IPS-NIHi7 (cell line): ENCODE measurements around the gene PNPLA7.
"Not testable (repeated sequence)": the region's sequence is repeated elsewhere in the genome, so short reads cannot be mapped to it uniquely, and the experiment has no call there.

Source experiments
- DNase-seq: peaks from one replicate; pipeline ENCODE4 v3.0.0; 2012; ENCODE audit warnings: mixed read lengths; ENCODE audit errors: extremely low spot score

PNPLA7 gene

GRCh38 chr9:137515338-137515724 lies 34.9 kb downstream of the PNPLA7 start:
- DNase-seq, result no peak

DNA sequence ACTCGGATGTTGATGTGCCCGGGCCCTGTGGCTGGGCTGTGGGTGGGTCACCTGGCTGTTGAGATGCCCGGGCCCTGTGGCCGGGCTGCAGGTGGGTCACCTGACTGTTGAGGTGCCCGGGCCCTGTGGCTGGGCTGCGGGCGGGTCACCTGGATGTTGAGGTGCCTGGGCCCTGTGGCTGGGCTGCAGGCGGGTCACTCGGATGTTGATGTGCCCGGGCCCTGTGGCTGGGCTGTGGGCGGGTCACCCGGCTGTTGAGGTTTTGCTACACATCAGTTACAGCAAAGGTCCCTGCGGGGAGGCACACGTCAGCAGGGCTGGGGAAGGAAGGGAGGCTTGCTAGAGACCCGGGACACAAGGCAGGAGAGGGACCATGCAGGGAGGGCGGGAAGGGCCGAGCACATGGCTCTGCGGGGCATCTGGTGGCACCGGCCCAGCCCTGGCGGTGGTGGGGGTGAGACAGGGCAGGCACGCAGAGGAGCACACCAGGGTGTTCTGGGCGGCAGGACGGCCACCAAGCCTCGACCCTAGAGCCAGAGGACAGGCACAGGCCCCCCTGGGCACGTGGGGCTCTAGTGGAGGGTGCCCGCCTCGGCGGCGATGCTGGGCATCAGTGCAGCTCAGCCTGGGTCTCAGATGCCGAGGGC lies 35.4 kb downstream of the PNPLA7 start:
- no peak for DNase-seq

DNA sequence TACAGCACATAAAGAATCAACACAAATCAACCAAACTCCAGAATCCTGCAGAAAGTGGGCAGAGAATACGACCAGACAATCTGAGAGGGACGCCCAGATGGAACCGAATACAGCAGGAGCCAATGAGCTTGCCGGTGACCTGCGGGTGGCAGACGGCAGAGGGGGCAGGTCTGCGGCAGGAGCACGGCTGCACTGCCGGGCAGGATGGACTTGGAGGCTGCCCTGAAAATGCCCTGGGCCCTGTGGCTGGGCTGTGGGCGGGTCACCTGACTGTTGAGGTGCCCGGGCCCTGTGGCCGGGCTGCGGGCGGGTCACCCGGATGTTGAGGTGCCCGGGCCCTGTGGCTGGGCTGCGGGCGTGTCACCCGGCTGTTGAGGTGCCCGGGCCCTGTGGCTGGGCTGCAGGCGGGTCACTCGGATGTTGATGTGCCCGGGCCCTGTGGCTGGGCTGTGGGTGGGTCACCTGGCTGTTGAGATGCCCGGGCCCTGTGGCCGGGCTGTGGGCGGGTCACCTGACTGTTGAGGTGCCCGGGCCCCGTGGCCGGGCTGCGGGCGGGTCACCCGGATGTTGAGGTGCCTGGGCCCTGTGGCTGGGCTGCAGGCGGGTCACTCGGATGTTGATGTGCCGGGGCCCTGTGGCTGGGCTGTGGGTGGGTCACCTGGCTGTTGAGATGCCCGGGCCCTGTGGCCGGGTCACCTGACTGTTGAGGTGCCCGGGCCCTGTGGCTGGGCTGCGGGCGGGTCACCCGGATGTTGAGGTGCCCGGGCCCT lies 36.2 kb downstream of the PNPLA7 start:
- not testable (repeated sequence) for DNase-seq

DNA sequence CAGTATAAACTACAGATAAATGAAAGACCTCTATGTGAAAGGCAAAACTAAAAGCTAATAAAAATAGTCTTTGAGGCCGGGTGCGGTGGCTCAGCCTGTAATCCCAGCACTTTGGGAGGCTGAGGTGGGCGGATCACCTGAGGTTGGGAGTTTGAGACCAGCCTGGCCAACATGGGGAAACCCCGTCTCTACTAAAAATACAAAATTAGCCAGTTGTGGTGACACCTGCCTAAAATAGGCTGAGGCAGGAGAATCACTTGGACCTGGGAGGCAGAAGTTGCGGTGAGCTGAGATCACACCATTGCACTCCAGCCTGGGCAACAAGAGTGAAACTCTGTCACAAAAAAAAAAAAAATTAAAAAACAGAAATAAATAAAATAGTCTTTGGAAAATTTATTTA lies 37.1 kb downstream of the PNPLA7 start:
- not testable (repeated sequence) for DNase-seq

DNA sequence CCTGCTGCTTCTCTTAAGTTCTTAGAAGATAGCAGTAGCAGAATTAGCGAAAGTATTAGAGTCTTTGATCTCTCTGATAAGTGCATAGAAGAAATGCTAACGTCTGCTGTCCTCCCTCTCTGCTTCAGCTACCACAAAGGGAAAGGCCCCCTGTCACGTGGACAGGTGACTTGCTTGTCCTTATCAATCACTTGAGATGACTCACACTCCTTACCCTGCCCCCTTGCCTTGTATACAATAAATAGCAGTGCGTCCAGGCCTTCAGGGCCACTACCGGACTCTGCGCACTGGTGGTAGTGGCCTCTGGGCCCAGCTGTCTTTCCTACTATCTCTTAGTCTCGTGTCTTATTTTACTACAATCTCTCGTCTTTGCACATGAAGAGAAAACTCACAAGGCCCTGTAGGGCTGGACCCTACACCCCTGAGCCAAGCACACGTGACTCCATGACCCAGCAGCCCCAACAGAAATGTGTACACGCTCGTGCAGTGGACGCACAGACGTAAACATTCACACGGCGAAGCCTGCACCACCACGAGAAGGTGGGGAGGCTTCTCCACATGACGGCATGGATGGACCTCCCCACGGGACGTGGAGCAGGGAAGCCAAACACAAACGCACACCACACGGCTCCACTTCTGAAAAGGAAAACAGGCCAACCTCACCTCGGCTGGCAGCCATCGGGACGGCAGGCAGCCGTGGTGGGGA lies 38.3 kb downstream of the PNPLA7 start:
- DNase-seq, result no peak

DNA sequence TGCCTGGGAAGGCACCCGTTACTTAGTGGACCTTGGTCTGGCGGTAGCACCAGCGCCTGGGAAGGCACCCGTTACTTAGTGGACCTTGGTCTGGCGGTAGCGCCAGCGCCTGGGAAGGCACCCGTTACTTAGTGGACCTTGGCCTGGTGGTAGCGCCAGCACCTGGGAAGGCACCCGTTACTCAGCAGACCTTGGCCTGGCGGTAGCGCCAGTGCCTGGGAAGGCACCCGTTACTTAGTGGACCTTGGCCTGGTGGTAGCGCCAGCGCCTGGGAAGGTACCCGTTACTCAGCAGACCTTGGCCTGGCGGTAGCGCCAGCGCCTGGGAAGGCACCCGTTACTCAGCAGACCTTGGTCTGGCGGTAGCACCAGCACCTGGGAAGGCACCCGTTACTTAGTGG lies 39.1 kb downstream of the PNPLA7 start:
- not testable (repeated sequence) for DNase-seq

- DNase-seq, result no peak
These were observed 41.0 kb downstream of the PNPLA7 start for GRCh38 chr9:137509198-137509597.

DNA sequence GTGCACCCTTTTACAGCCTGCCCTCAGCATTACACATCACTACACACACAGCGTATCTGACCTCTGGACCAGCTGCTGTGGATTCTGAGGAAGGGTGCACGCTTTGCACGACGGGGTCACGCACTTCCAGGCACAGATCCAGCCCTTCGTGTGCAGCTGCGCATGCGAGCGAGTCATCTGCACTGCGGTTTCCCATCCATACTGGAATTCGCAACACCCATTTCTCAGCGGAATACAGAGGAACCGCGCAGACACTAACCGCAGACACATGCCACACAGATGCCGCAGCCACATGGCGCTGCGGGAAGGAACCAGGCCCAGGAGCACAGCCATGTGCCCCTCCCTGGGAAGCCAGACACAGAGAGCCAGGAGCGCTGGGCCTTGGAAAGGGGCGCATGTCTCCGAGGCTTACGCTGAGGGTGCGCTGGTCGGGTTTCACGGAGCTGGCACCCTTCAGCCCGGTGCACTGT lies 43.5 kb downstream of the PNPLA7 start:
- no peak for DNase-seq

DNA sequence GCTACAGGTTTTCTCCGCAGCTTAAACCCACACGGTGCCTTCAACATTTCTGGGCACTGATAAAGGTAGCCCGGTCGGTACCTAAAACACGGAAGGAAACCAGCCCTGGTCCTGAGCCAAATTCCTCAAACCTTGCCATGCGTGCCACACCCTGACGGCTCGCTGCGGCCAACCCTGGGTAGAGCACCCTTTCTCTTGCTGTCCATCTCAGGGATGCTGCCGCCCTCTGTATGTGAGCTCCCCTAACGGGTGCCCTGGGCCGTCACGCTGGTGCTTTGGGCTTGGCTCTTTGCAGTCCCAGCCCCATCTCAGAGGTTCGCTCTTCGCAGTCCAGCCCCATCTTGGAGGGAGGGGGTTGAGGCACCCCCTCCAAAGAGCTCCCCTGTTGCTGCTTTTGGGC lies 43.9 kb downstream of the PNPLA7 start:
- no peak for DNase-seq

GRCh38 chr9:137505421-137506140 lies 44.6 kb downstream of the PNPLA7 start:
- DNase-seq, result no peak

DNA sequence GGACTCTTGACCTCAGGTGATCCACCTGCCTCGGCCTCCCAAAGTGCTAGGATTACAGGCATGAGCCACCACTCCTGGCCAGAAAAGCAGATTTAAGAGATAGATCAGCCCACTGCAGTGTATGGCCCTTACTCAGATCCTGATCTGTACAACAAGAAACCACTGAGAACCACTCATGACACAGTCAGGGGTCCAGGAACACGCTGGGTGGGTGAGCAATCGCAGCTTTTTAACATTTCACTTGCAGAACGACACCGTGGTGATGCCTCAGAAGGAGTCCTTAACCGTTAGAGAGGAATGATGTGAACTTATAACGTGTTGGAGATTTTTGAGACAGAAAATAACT lies 45.8 kb downstream of the PNPLA7 start:
- no peak for DNase-seq

DNA sequence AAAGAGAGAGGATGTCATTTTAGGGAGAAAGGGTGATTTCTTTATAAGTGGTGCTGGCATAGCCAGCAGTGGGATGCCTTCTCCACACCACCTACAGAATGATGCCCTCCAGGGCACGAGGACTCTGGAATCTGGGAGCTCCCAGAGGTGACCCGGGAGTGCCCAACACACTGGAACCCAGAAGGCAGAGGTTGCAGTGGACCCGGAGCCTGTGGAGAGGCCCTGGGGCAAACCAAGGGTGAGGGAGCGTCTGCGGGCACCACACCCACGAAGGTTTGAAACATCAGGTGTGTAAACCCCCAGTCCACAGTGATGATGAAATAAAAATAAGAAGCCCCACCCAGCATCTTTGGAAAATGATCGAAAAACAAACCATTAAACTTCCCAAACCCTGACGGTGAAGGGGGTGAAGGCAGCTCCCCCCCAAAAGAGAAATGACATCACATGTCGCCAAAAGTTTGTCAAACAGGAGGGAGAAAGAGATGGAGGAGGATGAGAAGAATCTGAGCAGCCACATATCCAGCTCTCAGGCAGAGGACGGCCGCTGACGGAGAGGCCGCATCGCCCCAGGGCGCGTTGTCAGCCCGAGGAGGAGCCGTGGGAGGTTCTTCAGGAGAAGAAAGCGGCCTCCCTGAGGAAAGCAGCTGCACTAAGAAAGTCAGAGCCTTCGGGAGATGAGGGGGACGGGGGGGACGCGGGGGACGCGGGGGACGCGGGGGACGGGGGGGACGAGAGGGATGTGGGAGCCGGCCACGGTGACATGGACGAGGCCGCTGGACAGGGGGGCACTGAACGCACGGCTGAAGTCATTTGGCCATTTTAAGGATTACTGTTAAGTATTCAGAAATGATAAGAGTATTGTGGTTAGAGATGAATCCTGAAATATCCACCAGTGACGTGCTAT lies 47.9 kb downstream of the PNPLA7 start:
- peak; percentile 87 for DNase-seq

- no peak for DNase-seq
These were observed 48.7 kb downstream of the PNPLA7 start for GRCh38 chr9:137501457-137501856.

DNA sequence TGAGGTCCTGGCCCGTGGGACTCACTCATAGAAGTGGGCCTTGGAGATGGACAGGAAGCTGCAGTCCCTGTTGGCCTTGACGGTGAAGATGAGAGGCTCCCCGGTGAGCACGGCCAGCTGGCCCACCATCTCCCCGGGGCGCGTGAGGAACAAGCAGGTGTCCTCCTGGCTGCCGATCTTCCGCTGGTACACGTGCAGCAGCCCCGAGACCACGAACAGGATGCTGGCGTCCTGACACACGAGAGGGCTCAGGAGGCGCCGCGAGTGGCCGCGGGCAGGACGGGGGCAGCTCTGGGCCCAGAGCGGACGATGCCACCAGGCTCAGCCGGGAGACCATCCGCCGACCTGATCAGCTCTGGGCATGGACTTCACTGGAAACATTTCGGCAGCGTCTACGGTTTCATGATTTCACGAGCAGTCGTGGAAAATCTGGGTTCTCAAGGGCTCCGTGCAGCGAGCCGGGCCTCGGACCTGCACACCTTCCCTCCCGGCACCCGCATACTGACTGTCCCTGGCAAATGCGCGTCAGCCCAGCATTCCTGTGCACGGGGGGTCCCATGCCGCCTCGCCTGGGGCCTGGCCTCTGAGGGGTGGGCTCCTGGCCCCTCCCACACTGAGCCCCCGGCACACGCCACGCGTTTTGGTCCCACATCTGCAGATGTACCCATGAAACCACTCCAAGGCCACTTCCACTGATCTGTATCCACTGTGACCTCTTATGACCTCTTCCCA lies 49.4 kb downstream of the PNPLA7 start:
- no peak for DNase-seq

DNA sequence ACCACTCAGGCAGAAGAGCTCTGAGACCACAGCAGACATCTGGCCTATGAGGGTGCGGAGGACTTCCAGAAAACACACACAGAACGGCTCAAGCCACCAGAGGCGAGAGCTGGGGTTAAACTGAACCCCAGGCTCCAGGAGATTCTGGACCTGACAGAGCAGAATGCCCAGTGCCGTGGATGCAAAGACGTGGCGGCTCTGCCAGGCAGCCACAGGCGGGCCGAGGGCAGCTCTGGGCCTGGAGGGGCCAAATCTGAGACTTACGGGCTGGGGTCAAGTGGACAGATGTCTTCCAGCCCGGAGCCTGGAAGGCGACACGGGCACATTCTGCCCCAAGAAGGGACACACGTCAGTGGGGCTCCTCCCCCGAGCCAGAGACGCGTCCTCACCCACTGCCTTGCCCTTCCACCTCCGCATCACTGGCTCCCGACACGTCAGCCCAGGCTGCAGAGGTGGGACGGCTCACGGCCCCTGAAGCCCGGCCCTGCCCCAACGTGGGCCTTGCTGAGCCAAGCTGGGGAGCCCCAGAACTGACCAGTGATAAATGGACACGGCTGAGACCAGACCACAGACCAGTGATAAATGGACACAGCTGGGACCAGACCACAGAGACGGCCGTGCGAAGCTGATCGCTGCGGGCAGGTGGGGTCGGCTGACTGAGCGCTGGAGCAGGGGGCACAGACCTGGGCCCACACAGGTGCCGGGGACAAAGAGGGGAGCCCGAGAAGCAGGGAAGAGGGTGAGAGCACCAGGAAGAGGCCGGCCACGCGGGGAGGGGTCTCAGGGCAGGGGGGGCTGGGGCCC lies 50.1 kb downstream of the PNPLA7 start:
- DNase-seq, result no peak

DNA sequence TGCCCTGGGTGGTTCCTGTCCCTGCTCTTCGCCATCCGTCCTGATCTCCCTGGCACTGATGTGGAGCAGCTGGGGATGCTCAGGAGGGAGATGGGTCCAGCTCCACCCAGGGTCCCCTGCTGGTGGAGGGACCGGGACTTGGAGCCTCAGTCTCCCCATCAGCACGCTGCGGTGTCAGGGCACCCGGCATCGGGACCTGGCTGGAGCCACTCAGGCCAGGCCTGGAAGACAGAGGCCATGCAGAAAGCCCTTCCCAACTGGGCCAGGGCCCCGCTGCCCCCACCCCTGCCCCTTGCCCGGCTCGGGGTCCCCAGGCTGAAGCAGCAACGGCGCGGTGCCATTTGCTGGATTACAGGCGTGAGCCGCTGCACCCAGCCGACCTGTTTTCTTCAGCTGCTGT lies 50.8 kb downstream of the PNPLA7 start:
- DNase-seq, result no peak

DNA sequence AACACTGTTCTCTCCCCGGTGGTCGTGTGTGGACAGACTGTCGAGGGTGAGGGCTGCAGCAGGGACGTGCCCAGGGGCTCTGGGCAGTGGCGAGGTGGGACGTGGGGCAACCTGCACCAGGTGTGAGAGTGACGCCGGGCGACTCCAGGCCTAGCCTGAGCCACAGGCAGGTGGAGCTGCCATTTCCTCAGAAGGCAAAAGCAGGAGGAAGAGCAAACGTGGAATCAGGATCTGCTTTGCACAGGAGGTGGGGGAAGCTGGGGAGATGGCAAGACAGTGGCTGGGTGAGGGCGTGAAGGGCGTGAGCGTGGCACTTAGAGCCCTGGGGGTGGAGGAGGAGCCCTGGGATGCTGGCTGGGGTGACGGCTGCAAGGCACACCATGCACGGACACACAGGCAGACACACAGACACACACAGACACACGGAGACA lies 51.5 kb downstream of the PNPLA7 start:
- no peak for DNase-seq

DNA sequence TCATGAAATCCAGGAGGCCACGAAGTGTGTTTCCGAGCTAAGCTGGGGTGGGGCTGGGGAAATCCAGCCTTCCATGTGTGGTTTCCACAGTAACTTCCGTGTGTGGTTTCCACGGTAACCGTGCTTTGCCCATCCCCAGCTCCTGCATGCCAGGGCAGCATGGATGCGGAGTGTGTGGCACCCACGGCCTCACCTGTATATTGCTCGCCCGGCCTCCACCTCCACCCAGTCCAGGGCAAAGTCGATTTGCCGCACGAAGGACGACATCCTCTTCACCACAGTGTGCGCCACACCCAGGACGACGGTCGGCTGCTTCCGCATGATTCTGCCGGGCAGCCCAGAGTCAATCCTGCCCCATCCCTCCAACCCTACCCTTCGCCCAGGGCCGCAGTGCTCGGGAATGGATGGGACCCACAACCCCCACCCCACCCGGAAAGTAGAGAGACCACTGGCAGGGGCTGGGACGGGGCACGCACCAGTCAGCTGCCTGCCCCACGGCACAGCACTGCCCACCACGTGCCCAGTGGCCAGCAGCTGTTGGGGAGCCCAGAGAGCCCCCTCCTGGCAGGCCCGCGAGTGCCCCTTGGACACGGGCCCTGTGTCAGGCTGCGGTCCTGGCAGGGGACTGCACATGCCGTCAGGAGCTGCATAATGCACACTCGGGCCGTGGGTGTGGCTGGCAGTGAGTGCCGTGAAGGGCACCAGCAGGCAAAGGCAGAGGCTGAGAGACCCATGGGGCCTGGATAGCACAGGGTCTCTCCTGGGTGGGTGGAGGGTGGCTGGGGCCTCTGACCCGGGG lies 52.1 kb downstream of the PNPLA7 start:
- DNase-seq, result no peak
